GM10248 (cell line): ENCODE measurements around the gene SERGEF.

Source experiments
- CTCF ChIA-PET: fragments of 300-600 bp; sonication (Branson Sonifier 250); formaldehyde crosslinking; extraction: SDS; loops from one replicate; lab custom pipeline; 2021; ENCODE audit warnings: antibody characterized with exemption; lab: Yijun Ruan, JAX
- POLR2A ChIA-PET: fragments of 350-650 bp; sonication (Branson Sonifier 250); formaldehyde crosslinking; extraction: SDS; loops from one replicate; lab custom pipeline; 2020; ENCODE audit warnings: antibody characterized with exemption; lab: Yijun Ruan, JAX
- DNase-seq: peaks from one replicate; pipeline ENCODE4 v3.0.0; 2012; ENCODE audit errors: extremely low spot score
- CTCF ChIP-seq: IDR thresholded peaks from 2 replicates; pipeline ENCODE4 v1.5.1; 2012; ENCODE audit warnings: mild to moderate bottlenecking, low read depth; ENCODE audit errors: extremely low read depth, missing control alignments, control extremely low read depth

SERGEF gene

GRCh38 chr11:17777738-17778091 lies 235.1 kb downstream of the SERGEF start:
- TF ChIP-seq CTCF: no peak
- no peak for DNase-seq
- CTCF ChIA-PET: no interaction called here
- POLR2A ChIA-PET: no interaction called here

GRCh38 chr11:17777086-17777737 lies 235.6 kb downstream of the SERGEF start:
- ChIA-PET POLR2A (no interaction called here), CTCF (no interaction called here)
- TF ChIP-seq CTCF: no peak
- no peak for DNase-seq

GRCh38 chr11:17776212-17776875 lies 236.5 kb downstream of the SERGEF start:
- DNase-seq: no peak
- ChIA-PET CTCF (no interaction called here), POLR2A (no interaction called here)
- TF ChIP-seq CTCF: no peak

GRCh38 chr11:17775507-17776211 lies 237.2 kb downstream of the SERGEF start:
- DNase-seq: no peak
- ChIA-PET POLR2A (no interaction called here), CTCF (interaction anchor here (0.8 kb wide), 1 partner anchor 17 kb away, joined by 3 read pairs; no protein-coding TSS in a partner anchor)
- no peak for TF ChIP-seq CTCF

GRCh38 chr11:17775035-17775348 lies 237.9 kb downstream of the SERGEF start:
- no peak for TF ChIP-seq CTCF
- CTCF ChIA-PET: interaction anchor here (0.8 to 1.2 kb wide), 2 partner anchors 16 to 204 kb away, joined by 3 read pairs; no protein-coding TSS in a partner anchor
- no peak for DNase-seq
- POLR2A ChIA-PET: no interaction called here

GRCh38 chr11:17774232-17775034 lies 238.4 kb downstream of the SERGEF start:
- TF ChIP-seq CTCF: no peak
- ChIA-PET POLR2A (no interaction called here), CTCF (interaction anchor here (0.8 to 1.2 kb wide), 3 partner anchors 16 to 205 kb away, joined by 3 read pairs; no protein-coding TSS in a partner anchor)
- DNase-seq: no peak
